Brain microvascular endothelial cell (primary cell): Measurements from ENCODE around the gene AFF3.

Experiments used
- DNase-seq: peaks from one replicate; pipeline ENCODE4 v3.0.0-alpha.2; 2020
- H3K27ac ChIP-seq: fragments of 250-450 bp; sonication (Bioruptor Pico); 2 replicates; pipeline ENCODE4 v1.5.1; 2020; ENCODE audit warnings: mild to moderate bottlenecking, moderate library complexity
- H3K27me3 ChIP-seq: fragments of 250-450 bp; sonication (Bioruptor Pico); replicated peaks from 2 replicates; pipeline ENCODE4 v1.5.1; 2020; ENCODE audit warnings: mild to moderate bottlenecking
- H3K36me3 ChIP-seq: fragments of 250-450 bp; sonication (Bioruptor Pico); replicated peaks from 2 replicates; pipeline ENCODE4 v1.5.1; 2020; ENCODE audit warnings: mild to moderate bottlenecking
- H3K4me3 ChIP-seq: 2 replicates; pipeline ENCODE4 v1.5.1; 2011; ENCODE audit warnings: low read depth, mild to moderate bottlenecking, control low read depth, low read length, moderate library complexity
- in situ Hi-C: cut with HindIII; loops from 2 replicates; pipeline ENCODE4 v1.10.0; 2017; ENCODE audit warnings: low sequenced_read_pairs, low pct_ligation_motif_present
- TF ChIP-seq, protein P1 (sequence below): IDR thresholded peaks from 2 replicates; pipeline ENCODE4 v1.5.1; 2011; ENCODE audit warnings: low read depth, mild to moderate bottlenecking, moderate library complexity, low read length, control low read depth, inconsistent platforms; ENCODE audit errors: missing control alignments

AFF3 gene

DNA sequence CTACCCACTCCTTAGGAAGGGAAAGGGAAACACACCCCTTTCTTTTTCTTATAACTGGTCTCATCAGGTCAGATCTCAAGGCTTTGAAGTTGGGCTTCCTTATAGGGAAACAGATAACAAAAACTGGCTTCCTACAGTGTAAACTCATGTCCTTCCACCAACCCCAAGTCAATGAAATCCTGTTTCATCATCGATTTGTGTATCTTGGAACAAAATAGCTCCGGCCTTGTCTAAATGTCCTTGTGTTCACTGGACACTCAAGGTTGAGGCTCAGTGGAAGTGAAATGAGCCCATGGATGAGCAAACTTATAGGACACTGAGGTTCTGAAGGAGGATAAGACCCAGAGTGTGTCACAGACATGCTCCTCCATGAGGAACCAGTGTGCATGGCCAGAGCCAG, 496.4 kb downstream of the AFF3 start:
- DNase-seq, result no peak
- H3K27ac ChIP-seq, result no peak overlapping the region
- H3K36me3 ChIP-seq, result no peaks in the 10 kb centered on the region
- H3K27me3 ChIP-seq, result no peaks in the 10 kb centered on the region
- in situ Hi-C loops, result no loop called here
- H3K4me3 ChIP-seq, result no peak overlapping the region
- TF ChIP-seq, protein P1, sequence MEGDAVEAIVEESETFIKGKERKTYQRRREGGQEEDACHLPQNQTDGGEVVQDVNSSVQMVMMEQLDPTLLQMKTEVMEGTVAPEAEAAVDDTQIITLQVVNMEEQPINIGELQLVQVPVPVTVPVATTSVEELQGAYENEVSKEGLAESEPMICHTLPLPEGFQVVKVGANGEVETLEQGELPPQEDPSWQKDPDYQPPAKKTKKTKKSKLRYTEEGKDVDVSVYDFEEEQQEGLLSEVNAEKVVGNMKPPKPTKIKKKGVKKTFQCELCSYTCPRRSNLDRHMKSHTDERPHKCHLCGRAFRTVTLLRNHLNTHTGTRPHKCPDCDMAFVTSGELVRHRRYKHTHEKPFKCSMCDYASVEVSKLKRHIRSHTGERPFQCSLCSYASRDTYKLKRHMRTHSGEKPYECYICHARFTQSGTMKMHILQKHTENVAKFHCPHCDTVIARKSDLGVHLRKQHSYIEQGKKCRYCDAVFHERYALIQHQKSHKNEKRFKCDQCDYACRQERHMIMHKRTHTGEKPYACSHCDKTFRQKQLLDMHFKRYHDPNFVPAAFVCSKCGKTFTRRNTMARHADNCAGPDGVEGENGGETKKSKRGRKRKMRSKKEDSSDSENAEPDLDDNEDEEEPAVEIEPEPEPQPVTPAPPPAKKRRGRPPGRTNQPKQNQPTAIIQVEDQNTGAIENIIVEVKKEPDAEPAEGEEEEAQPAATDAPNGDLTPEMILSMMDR, result no peak

DNA sequence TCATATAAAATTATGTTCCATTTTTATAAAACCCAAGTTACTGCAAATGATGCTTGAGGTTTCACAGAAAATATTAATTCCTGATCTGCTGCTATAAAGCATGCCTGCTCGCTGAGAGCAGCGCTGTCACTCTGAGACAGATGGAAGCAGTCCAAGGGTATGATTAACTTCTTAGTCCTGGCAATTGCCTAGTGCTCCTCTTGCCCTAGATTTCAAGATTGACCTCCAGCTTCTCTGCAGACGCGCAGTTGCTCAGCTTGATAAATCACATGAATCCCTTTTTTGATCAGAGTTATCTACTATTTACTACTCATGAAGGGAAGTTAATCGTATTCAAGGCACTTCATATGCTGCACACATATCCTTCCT, 498.0 kb downstream of the AFF3 start:
- no peaks in the 10 kb centered on the region for H3K27me3 ChIP-seq
- no peak overlapping the region for H3K27ac ChIP-seq
- no peaks in the 10 kb centered on the region for H3K36me3 ChIP-seq
- in situ Hi-C loops, result no loop called here
- peak; percentile 39 for DNase-seq
- TF ChIP-seq, protein P1, result no peak
- H3K4me3 ChIP-seq, result no peak overlapping the region

DNA sequence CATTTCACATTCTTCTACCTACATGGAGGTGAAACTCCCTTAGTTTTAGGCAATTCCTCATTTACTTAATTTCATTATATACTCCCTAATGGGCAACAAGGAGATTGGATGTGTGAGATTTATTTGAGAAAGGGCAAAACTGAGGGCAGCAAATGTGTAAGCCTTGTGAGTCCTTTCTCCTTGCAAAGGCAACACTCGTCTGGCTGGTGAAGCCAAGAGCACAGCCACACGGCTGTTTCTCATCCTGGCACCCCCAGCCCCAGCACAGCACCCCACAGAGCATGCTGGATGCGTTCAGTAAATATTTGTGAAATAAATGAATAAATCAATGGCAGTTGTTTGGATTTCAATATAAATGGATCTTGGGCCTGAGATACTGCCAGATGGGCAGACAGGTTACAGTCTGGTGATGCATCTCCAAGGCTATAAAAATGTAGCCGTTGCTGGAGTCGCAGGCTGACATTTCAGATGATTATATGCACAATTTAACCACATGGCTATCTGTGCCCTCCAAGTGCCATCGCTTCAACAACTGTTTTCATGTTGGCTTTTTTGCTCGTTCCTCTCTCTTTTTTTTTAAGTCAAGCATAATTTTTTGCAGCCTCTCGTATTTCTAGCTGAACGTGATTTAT, 498.5 kb downstream of the AFF3 start:
- no peaks in the 10 kb centered on the region for H3K27me3 ChIP-seq
- TF ChIP-seq, protein P1, result no peak
- in situ Hi-C loops, result no loop called here

DNA sequence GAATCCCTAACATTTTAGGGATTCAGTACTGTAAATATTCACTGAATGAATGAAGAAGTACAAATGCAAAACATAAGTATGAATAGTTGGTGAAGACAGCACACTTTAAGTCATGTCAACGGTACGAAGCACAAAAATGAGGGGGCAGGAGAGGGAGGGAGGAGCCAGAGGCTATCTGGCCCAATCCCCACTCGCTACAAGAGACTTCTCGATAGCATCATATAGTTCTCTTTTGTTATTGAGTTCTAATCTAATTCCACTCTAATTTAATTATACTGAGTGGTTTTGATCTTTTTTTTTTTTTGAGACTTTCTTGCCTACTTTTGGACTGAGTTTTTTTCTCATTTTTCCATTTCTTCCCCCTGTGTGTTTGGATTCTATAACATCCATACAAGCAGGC, 500.4 kb downstream of the AFF3 start:
- H3K27me3 ChIP-seq, result no peaks in the 10 kb centered on the region
- DNase-seq, result no peak
- no peak overlapping the region for H3K27ac ChIP-seq
- TF ChIP-seq, protein P1, result no peak
- in situ Hi-C loops, result no loop called here
- no peak overlapping the region for H3K4me3 ChIP-seq
- H3K36me3 ChIP-seq, result no peaks in the 10 kb centered on the region

More for the DNA sequence above, 498.5 kb downstream of the AFF3 start:
- H3K4me3 ChIP-seq, result no peak overlapping the region
- no peaks in the 10 kb centered on the region for H3K36me3 ChIP-seq
- H3K27ac ChIP-seq, result no peak overlapping the region
- DNase-seq, result no peak

DNA sequence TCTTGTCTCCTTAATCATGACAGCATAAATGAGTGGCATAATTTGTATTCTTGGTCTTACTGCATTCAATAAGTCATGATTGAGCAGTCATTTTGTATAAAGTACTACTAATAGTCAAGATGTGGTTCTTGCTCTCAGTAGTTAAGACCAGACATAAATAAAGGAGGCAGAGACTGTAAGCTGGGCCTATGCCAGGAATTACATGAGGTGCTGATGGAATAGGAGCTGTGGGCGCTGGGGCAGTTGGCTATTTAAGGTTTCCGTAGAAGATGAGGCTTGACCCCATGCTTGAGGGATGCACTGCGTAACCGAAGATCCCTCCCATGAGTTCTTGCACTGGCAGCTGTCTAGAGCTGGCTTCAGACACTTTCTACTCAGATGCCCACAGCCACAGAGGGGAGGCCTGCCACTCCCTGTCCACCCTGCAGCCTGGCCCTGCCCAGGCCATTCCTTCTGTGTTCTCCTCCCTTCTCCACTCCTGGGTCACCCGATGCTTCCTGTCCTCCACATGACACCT, 501.7 kb downstream of the AFF3 start:
- Histone ChIP-seq H3K27ac (no peak overlapping the region), H3K4me3 (no peak overlapping the region), H3K27me3 (no peaks in the 10 kb centered on the region), H3K36me3 (no peaks in the 10 kb centered on the region)
- TF ChIP-seq, protein P1, result no peak
- DNase-seq, result no peak
- in situ Hi-C loops, result no loop called here

DNA sequence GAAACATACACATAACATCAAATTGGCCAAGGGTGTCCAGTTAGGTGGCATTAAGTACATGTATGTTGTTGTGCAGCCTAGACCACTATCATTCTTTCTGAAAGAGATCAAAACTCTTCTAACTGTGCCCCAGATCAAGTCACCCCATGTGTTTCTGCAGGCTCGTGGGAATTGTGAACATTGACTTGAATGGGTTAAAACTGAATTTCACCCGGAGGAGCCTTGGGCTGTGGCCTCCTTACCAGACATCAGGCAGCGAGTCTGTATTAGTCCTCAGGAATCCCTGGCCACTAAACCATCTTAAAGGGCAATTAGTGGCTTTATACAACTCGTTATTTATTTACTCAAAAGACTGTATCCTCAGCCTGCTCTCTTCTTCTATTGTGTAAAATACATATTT, 503.6 kb downstream of the AFF3 start:
- H3K27ac ChIP-seq, result no peak overlapping the region
- in situ Hi-C loops, result no loop called here
- H3K4me3 ChIP-seq, result no peak overlapping the region
- TF ChIP-seq, protein P1, result no peak
- no peak for DNase-seq
- no peaks in the 10 kb centered on the region for H3K36me3 ChIP-seq
- H3K27me3 ChIP-seq, result no peaks in the 10 kb centered on the region
